GM12891 (cell line): Measurements from ENCODE around the gene DENND6A.
"Not testable (repeated sequence)": the region's sequence is repeated elsewhere in the genome, so short reads cannot be mapped to it uniquely, and the experiment has no call there.

Experiments used
- PAX5 ChIP-seq: IDR thresholded peaks from 2 replicates; pipeline ENCODE4 v1.6.1; 2011; ENCODE audit warnings: low read length, moderate library complexity, mild to moderate bottlenecking; ENCODE audit not compliant: insufficient read depth, severe bottlenecking
- POLR2A ChIP-seq: IDR thresholded peaks from 2 replicates; pipeline ENCODE4 v1.6.1; 2011; ENCODE audit warnings: low read depth, low read length, control low read depth
- POLR2AphosphoS5 ChIP-seq: IDR thresholded peaks from 2 replicates; pipeline ENCODE4 v1.6.1; 2011; ENCODE audit warnings: low read depth, low read length, control low read depth
- POU2F2 ChIP-seq: IDR thresholded peaks from 2 replicates; pipeline ENCODE4 v1.6.1; 2011; ENCODE audit warnings: low read depth, mild to moderate bottlenecking, control low read depth, low read length, moderate library complexity
- SPI1 ChIP-seq: IDR thresholded peaks from 2 replicates; pipeline ENCODE4 v1.6.1; 2011; ENCODE audit warnings: low read depth, low read length, control low read depth
- TAF1 ChIP-seq: IDR thresholded peaks from 2 replicates; pipeline ENCODE4 v1.6.1; 2011; ENCODE audit warnings: low read depth, low read length, control low read depth

DNA sequence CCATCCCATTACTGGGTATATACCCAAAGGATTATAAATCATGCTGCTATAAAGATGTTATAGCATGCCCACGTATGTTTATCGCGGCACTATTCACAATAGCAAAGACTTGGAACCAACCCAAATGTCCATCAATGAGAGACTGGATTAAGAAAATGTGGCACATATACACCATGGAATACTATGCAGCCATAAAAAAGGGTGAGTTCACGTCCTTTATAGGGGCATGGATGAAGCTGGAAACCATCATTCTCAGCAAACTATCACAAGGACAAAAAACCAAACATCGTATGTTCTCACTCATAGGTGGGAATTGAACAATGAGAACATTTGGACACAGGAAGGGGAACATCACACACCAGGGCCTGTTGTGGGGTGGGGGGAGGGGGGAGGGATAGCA lies 81.0 kb downstream of the DENND6A start:
- TF ChIP-seq POLR2AphosphoS5, SPI1, POU2F2, POLR2A, TAF1, PAX5: not testable (repeated sequence)
